NCI-H524 (cell line): ENCODE results near the gene IGFBP6.

Source experiments
- DNase-seq, 2 experiments: peaks; one replicate each; lab custom pipeline; 2025; lab: John Stamatoyannopoulos, UW

IGFBP6 gene

GRCh38 chr12:53097564-53098353 is at the start of gene IGFBP6:
Gene IGFBP6 (plus strand): TSS chr12:53097667. CDS start chr12:53097718, 51 bp downstream.
- DNase-seq: peak; percentile 14 to 50

- peak in 1 of 2 experiments; percentile 66 for DNase-seq
Observed at GRCh38 chr12:53048033-53048779, 49.3 kb upstream of the IGFBP6 start.

- no peak for DNase-seq
Observed at GRCh38 chr12:53048780-53049401, 48.6 kb upstream of the IGFBP6 start.

- DNase-seq: no peak
Observed at GRCh38 chr12:53049571-53050318, 47.7 kb upstream of the IGFBP6 start, which contains the start of gene TNS2. Gene TNS2 (plus strand): TSS chr12:53050065. CDS start chr12:53050186, 121 bp downstream.

- DNase-seq: no peak
Observed at GRCh38 chr12:53050426-53051057, 46.9 kb upstream of the IGFBP6 start.

- DNase-seq: no peak
Observed at GRCh38 chr12:53051058-53051880, 46.2 kb upstream of the IGFBP6 start.

GRCh38 chr12:53051881-53052412 is 45.5 kb upstream of the IGFBP6 start:
- DNase-seq: no peak

GRCh38 chr12:53052419-53053217 is 44.8 kb upstream of the IGFBP6 start:
- no peak for DNase-seq

- DNase-seq: no peak
Observed at GRCh38 chr12:53053218-53054111, 44.0 kb upstream of the IGFBP6 start.

- peak; percentile 87 to 91 for DNase-seq
Observed at GRCh38 chr12:53054112-53054878, 43.2 kb upstream of the IGFBP6 start.

- DNase-seq: no peak
Observed at GRCh38 chr12:53055471-53056266, 41.8 kb upstream of the IGFBP6 start.

- no peak for DNase-seq
Observed at GRCh38 chr12:53056296-53056695, 41.2 kb upstream of the IGFBP6 start.

- DNase-seq: no peak
Observed at GRCh38 chr12:53056901-53057300, 40.6 kb upstream of the IGFBP6 start.

- DNase-seq: no peak
Observed at GRCh38 chr12:53057816-53058500, 39.5 kb upstream of the IGFBP6 start.

- no peak for DNase-seq
Observed at GRCh38 chr12:53058674-53059433, 38.6 kb upstream of the IGFBP6 start.
